BLaER1 (cell line): ENCODE data around the gene ZNF121.

Source experiments
- H3K27ac ChIP-seq: shearing (Covaris generic); formaldehyde crosslinking; 2 replicates; pipeline ENCODE4 v1.8.1; 2022
- H3K27me3 ChIP-seq: shearing (Covaris generic); formaldehyde crosslinking; 2 replicates; pipeline ENCODE4 v1.8.1; 2022
- H3K36me3 ChIP-seq: shearing (Covaris generic); formaldehyde crosslinking; 2 replicates; pipeline ENCODE4 v1.8.1; 2022
- H3K4me1 ChIP-seq: shearing (Covaris generic); formaldehyde crosslinking; 2 replicates; pipeline ENCODE4 v1.8.1; 2022
- H3K4me2 ChIP-seq: shearing (Covaris generic); formaldehyde crosslinking; 2 replicates; pipeline ENCODE4 v1.8.1; 2022
- H3K4me3 ChIP-seq: shearing (Covaris generic); formaldehyde crosslinking; 2 replicates; pipeline ENCODE4 v1.8.1; 2022
- H3K9ac ChIP-seq: shearing (Covaris generic); formaldehyde crosslinking; 2 replicates; pipeline ENCODE4 v1.8.1; 2022
- H3K9me3 ChIP-seq: shearing (Covaris generic); formaldehyde crosslinking; 2 replicates; pipeline ENCODE4 v1.8.1; 2022
- H4K20me1 ChIP-seq: shearing (Covaris generic); formaldehyde crosslinking; 2 replicates; pipeline ENCODE4 v1.8.1; 2022
- Cebpa-rat ChIP-seq: shearing (Covaris generic); IDR thresholded peaks from 2 replicates; pipeline ENCODE4 v1.8.1; 2022

The ZNF121 gene

DNA sequence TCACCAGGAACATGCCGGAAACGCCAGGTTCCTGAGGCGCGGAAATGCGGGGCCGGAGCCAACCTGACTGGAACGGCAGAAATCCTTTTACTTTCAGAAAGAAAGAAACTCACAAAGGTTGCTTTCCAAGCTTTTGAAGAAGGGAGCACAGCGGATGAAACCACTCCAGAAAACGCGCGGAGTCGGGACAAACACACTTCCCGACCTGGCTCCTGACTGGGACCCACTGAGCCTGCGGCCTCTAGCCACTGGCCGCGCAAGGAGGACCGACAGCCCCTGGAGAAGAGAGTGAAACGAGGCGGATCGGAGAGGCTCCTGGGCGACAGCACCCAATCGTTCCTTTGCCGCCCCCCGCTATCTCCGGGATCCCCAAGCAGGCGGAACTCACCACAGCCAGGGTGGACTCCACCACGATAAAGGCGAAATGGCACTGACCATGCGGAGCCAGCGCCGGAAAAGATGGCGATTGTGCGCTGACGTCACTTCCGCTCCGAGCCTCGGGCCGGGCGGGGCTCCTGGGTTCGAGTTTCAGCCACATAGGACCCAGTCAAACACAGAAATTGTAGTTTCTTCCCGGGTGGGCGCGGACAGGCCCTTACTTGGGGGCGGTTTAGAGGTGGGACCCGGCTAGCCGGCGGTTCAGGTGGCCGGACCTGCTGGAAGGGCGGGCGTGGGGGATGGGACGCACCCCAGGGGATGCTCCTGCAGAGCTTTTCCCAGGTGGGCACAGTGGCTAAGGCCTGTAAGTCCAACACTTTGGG, at the start of gene ZNF121:
Gene ZNF121, minus strand, starts transcription at position 432 of the 761 bp plus-strand sequence. CDS start 16,407 bp downstream, outside the sequence.
- no peaks in the 10 kb centered on the region for H3K27me3 ChIP-seq

DNA sequence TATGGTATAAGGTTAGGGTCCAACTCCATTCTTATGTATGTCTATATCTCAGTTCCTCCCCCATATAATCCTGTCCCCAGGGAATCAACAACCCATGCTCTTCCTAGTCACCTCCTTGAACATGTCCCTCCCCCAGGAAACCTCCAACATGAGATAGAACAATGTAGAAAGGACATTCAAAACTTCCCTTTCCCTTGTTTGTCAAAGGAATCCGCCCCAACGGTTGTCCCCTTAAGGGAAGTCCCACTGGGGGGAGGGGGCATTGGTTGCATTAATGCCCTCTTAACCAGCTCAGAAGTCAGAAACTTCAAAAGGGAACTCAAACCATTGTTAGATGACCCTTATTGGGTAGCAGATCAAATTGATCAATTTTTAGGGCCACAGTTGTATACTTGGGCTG, 43.6 kb upstream of the ZNF121 start:
- Histone ChIP-seq H3K27ac (peak overlapping the region; percentile 29; the same call in 1 of the 2 replicates), H3K4me1 (peaks cover 18% of the 10 kb centered on the region), H4K20me1 (no peaks in the 10 kb centered on the region), H3K36me3 (peaks cover 26% of the 10 kb centered on the region), H3K9me3 (no peaks in the 10 kb centered on the region), H3K4me2 (peak overlapping the region; percentile 65), H3K9ac (0 out of 2 replicates have a peak overlapping the region, but pooled peaks have one; percentile 15), H3K4me3 (no peak overlapping the region), H3K27me3 (no peaks in the 10 kb centered on the region)
- TF ChIP-seq Cebpa-rat, result no peak

More for the DNA sequence above, at the start of gene ZNF121:
- TF ChIP-seq Cebpa-rat, result no peak
- Histone ChIP-seq H3K27ac (peak within 1 kb of the TSS; percentile 98), H3K9ac (peak within 1 kb of the TSS; percentile 99), H3K4me1 (peaks cover 18% of the 10 kb centered on the region), H3K9me3 (peaks cover 42% of the 10 kb centered on the region), H3K4me3 (peak within 1 kb of the TSS; percentile 91), H4K20me1 (peaks cover 33% of the 10 kb centered on the region), H3K36me3 (peaks cover 39% of the 10 kb centered on the region), H3K4me2 (peak within 1 kb of the TSS; percentile 79)

GRCh38 chr19:9622531-9622930, 38.2 kb upstream of the ZNF121 start:
- H3K4me1 ChIP-seq, result peaks cover 29% of the 10 kb centered on the region
- H3K9ac ChIP-seq, result peak overlapping the region; percentile 47; the same call in 1 of the 2 replicates
- peak overlapping the region; percentile 86; the same call in 1 of the 2 replicates for H3K4me3 ChIP-seq
- H4K20me1 ChIP-seq, result no peaks in the 10 kb centered on the region
- H3K4me2 ChIP-seq, result peak overlapping the region; percentile 71
- no peaks in the 10 kb centered on the region for H3K27me3 ChIP-seq
- H3K9me3 ChIP-seq, result no peaks in the 10 kb centered on the region
- peaks cover 20% of the 10 kb centered on the region for H3K36me3 ChIP-seq
- TF ChIP-seq Cebpa-rat, result no peak
- H3K27ac ChIP-seq, result peak overlapping the region; percentile 96

- Histone ChIP-seq H3K9ac (peak within 1 kb of the TSS; percentile 93), H3K36me3 (peaks cover 31% of the 10 kb centered on the region), H4K20me1 (no peaks in the 10 kb centered on the region), H3K27me3 (no peaks in the 10 kb centered on the region), H3K4me2 (peak within 1 kb of the TSS; percentile 71), H3K9me3 (no peaks in the 10 kb centered on the region), H3K4me1 (peaks cover 24% of the 10 kb centered on the region), H3K27ac (peak within 1 kb of the TSS; percentile 96), H3K4me3 (peak within 1 kb of the TSS; percentile 86)
- no peak for TF ChIP-seq Cebpa-rat
Measured at GRCh38 chr19:9621156-9622037, 37.1 kb upstream of the ZNF121 start, which contains the start of gene ZNF561. ZNF561 (minus strand) TSS chr19:9621232; CDS start chr19:9619456, 1,776 bp downstream.

GRCh38 chr19:9620842-9621155, 36.5 kb upstream of the ZNF121 start:
- peak overlapping the region; percentile 96 for H3K27ac ChIP-seq
- H3K9ac ChIP-seq, result peak overlapping the region; percentile 93
- peak overlapping the region; percentile 71 for H3K4me2 ChIP-seq
- H3K27me3 ChIP-seq, result no peaks in the 10 kb centered on the region
- H3K4me1 ChIP-seq, result peaks cover 24% of the 10 kb centered on the region
- no peaks in the 10 kb centered on the region for H3K9me3 ChIP-seq
- H3K4me3 ChIP-seq, result peak overlapping the region; percentile 86
- no peaks in the 10 kb centered on the region for H4K20me1 ChIP-seq
- peaks cover 37% of the 10 kb centered on the region for H3K36me3 ChIP-seq
- TF ChIP-seq Cebpa-rat, result no peak

- Histone ChIP-seq H3K36me3 (peaks cover 86% of the 10 kb centered on the region), H3K4me2 (no peak overlapping the region), H3K9me3 (peaks cover 36% of the 10 kb centered on the region), H3K27me3 (no peaks in the 10 kb centered on the region), H3K4me3 (no peak overlapping the region), H3K27ac (no peak overlapping the region), H3K4me1 (peaks cover 8% of the 10 kb centered on the region), H3K9ac (no peak overlapping the region), H4K20me1 (no peaks in the 10 kb centered on the region)
- no peak for TF ChIP-seq Cebpa-rat
Measured at GRCh38 chr19:9615844-9616243, 31.5 kb upstream of the ZNF121 start.

DNA sequence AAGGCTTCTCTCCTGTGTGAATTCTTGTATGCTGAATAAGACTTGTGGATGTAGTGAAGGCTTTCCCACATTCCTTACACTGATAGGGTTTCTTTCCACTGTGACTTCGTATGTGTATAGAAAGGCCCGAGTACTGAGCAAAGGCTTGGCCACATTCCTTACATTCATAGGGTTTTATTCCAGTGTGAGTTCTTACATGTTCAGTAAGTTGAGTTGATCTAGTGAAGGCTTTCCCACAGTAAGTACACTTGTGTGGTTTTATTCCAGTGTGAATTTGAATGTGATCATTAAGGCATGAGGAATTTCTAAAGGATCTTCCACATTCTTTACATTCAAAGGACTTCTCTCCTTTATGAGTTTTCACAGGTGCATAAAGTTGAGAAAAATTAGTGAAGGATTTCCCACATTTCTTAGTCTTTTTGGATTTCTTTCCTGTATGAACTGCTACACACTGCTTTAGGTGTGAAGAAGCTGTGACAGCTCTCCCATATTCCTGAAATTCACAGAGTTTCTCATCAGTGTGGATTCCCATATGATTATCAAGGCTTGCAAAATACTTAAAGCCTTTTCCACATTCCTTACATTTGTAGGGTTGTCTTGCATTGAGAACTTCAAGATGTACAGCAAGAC, 26.3 kb upstream of the ZNF121 start:
- TF ChIP-seq Cebpa-rat, result no peak
- Histone ChIP-seq H3K36me3 (peaks cover 81% of the 10 kb centered on the region), H3K4me1 (no peaks in the 10 kb centered on the region), H3K27ac (no peak overlapping the region), H3K27me3 (no peaks in the 10 kb centered on the region), H4K20me1 (no peaks in the 10 kb centered on the region), H3K4me2 (no peak overlapping the region), H3K9ac (no peak overlapping the region), H3K9me3 (peaks cover 68% of the 10 kb centered on the region), H3K4me3 (peak overlapping the region; percentile 31; the same call in 1 of the 2 replicates)

DNA sequence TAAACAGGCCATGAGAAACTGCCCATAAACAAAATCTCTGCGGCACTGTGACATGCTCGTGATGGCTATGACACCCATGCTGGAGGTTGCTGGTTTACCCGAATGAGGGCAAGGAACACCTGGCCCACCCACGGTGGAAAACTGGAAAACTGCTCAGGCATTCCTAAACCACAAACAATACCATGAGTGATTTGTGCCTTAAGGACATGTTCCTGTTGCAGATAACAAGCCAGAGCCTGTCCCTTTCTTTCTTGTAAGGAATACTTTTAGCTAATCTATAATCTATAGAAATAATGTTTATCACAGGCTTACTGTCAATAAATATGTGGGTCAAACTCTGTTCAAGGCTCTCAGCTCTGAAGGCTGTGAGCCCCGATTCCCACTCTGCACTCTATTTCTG, 24.6 kb upstream of the ZNF121 start:
- H3K9me3 ChIP-seq, result peaks cover 61% of the 10 kb centered on the region
- H3K27ac ChIP-seq, result no peak overlapping the region
- no peaks in the 10 kb centered on the region for H3K27me3 ChIP-seq
- H3K36me3 ChIP-seq, result peaks cover 64% of the 10 kb centered on the region
- no peak overlapping the region for H3K9ac ChIP-seq
- H4K20me1 ChIP-seq, result no peaks in the 10 kb centered on the region
- no peaks in the 10 kb centered on the region for H3K4me1 ChIP-seq
- H3K4me3 ChIP-seq, result 0 out of 2 replicates have a peak overlapping the region, but pooled peaks have one; percentile 1
- TF ChIP-seq Cebpa-rat, result no peak
- no peak overlapping the region for H3K4me2 ChIP-seq

DNA sequence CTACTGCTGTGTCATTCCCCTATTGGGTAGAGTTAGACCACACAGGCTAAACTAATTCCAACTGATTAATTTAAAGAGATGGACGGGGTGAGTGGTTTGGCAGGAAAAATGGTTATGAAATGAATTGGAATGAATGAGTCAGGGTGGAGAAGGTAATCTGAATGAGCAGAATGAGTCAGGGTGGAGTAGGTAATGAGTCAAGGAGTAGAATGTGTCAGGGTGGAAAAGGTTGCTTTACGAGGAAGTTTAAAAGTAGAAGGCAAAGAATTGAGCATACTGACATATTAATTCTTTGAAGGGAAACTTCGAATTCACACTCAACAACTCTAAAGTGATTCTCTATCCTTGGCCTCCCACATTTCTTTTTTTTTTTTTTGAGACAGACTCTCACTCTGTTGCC, 12.7 kb upstream of the ZNF121 start:
- Histone ChIP-seq H4K20me1 (no peaks in the 10 kb centered on the region), H3K27ac (no peak overlapping the region), H3K27me3 (no peaks in the 10 kb centered on the region), H3K9ac (no peak overlapping the region), H3K4me1 (no peaks in the 10 kb centered on the region), H3K4me2 (no peak overlapping the region), H3K4me3 (no peak overlapping the region), H3K9me3 (peaks cover 43% of the 10 kb centered on the region), H3K36me3 (no peaks in the 10 kb centered on the region)
- TF ChIP-seq Cebpa-rat, result no peak
